Common myeloid progenitor, CD34-positive (primary cell): ENCODE results near the gene NFKBIL1.

Source experiments
- CTCF ChIA-PET: fragments of 350-600 bp; sonication (Branson Sonifier 250); formaldehyde crosslinking; loops from one replicate; lab custom pipeline; 2021; ENCODE audit warnings: antibody characterized with exemption; lab: Charles Lee
- POLR2A ChIA-PET: fragments of 350-600 bp; sonication (Branson Sonifier 250); formaldehyde crosslinking; loops from one replicate; lab custom pipeline; 2021; ENCODE audit warnings: antibody characterized with exemption; lab: Charles Lee
- DNase-seq, 3 donors: peaks; one replicate each; pipeline versions ENCODE4 v3.0.0 to v3.0.0-alpha.2; 2013
- H3K27ac ChIP-seq, 2 experiments: 1 replicate in 1 of 2; 2 replicates in 1 of 2; pipeline ENCODE4 v1.7.0; 2013; ENCODE audit warnings: inconsistent platforms in 2 of 2, low read length in 2 of 2, mild to moderate bottlenecking in 2 of 2, low read depth in 1 of 2, moderate library complexity in 1 of 2; ENCODE audit not compliant: severe bottlenecking in 2 of 2, insufficient read depth in 1 of 2, poor library complexity in 1 of 2
- H3K27me3 ChIP-seq, 5 experiments: replicated peaks in 2 of 5; 1 replicate in 3 of 5; 2 replicates in 2 of 5; pipeline versions ENCODE4 v1.6.1 to v1.7.0; 2013; ENCODE audit warnings: low read length in 4 of 5, mild to moderate bottlenecking in 2 of 5, moderate library complexity in 2 of 5, inconsistent platforms in 1 of 5; ENCODE audit not compliant: insufficient read depth in 5 of 5, control insufficient read depth in 4 of 5
- H3K36me3 ChIP-seq, 4 experiments: 1 replicate in 2 of 4; 2 replicates in 2 of 4; pipeline versions ENCODE4 v1.6.1 to v1.7.0; 2013; ENCODE audit warnings: low read length in 3 of 4, control low read depth in 1 of 4, mild to moderate bottlenecking in 1 of 4; ENCODE audit not compliant: control insufficient read depth in 4 of 4, insufficient read depth in 4 of 4
- H3K4me1 ChIP-seq, 4 experiments: 1 replicate in 3 of 4; 2 replicates in 1 of 4; pipeline versions ENCODE4 v1.6.1 to v1.7.1; 2013; ENCODE audit warnings: low read length in 3 of 4, mild to moderate bottlenecking in 3 of 4, control low read depth in 1 of 4, inconsistent platforms in 1 of 4, moderate library complexity in 1 of 4; ENCODE audit not compliant: control insufficient read depth in 4 of 4, insufficient read depth in 4 of 4; ENCODE audit errors: control extremely low read depth in 1 of 4
- H3K4me3 ChIP-seq, 7 experiments: 1 replicate in 4 of 7; 2 replicates in 3 of 7; pipeline versions ENCODE4 v1.5.1 to v1.7.0; 2013; ENCODE audit warnings: mild to moderate bottlenecking in 7 of 7, low read length in 6 of 7, moderate library complexity in 6 of 7, inconsistent platforms in 2 of 7, low read depth in 2 of 7, control low read depth in 1 of 7; ENCODE audit not compliant: insufficient read depth in 4 of 7, control insufficient read depth in 1 of 7; ENCODE audit errors: extremely low read depth in 1 of 7
- H3K9me3 ChIP-seq, 5 experiments: 1 replicate in 4 of 5; 2 replicates in 1 of 5; pipeline versions ENCODE4 v1.6.1 to v1.7.1; 2013; ENCODE audit warnings: low read length in 4 of 5, mild to moderate bottlenecking in 2 of 5, inconsistent platforms in 1 of 5, low read depth in 1 of 5, moderate library complexity in 1 of 5; ENCODE audit not compliant: control insufficient read depth in 4 of 5, insufficient read depth in 2 of 5; ENCODE audit errors: control extremely low read depth in 1 of 5
- WGBS: methylation state at CpG from one replicate; pipeline ENCODE4 v1.1.5; 2013; ENCODE audit not compliant: insufficient coverage; 5-methylcytosine and 5-hydroxymethylcytosine counted together

NFKBIL1 gene

DNA sequence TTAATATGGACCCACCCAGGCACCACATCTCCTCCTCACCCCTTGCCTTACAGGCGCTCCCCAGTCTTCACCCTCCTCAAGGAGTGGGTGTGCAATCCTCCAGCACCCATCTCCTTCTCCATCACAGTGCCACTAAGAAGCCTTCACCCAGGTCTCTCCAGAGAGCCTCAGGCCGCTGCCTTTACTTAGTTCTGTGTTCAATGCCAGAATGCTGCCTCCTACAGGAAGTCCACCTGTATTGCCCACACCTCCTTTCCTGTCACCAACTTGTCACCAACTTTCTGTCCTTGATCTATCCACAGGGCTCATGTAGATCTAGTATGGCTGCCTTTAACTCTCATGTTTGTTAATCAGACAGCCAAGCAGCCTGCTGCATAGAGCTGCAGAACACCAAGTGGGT is 38.1 kb downstream of the NFKBIL1 start:
- Histone ChIP-seq H3K27me3 (no peaks in the 10 kb centered on the region), H3K4me1 (peaks cover 21 to 93% (median 81%) of the 10 kb centered on the region in 4 experiments), H3K36me3 (peaks cover 0 to 16% (median 0%) of the 10 kb centered on the region in 4 experiments), H3K9me3 (no peaks in the 10 kb centered on the region), H3K4me3 (peak overlapping the region in 3 of 7 experiments; percentile 35 to 76 (median 51)), H3K27ac (peak overlapping the region in 1 of 2 experiments; percentile 76)
- ChIA-PET CTCF (interaction anchor here (1.2 to 19.6 kb wide), 6 partner anchors 10 to 36 kb away, joined by 4 to 605 read pairs (median 108); partner anchors contain the start of genes AIF1, ATP6V1G2, DDX39B and LTA), POLR2A (interaction anchor here (2.3 kb wide), 1 partner anchor 26 kb away, joined by 13 read pairs; no protein-coding TSS in a partner anchor)
- WGBS: 100% methylated on average over 2 of the region's 2 CpGs
- peak in 2 of 3 donors; percentile 31 to 48 for DNase-seq

DNA sequence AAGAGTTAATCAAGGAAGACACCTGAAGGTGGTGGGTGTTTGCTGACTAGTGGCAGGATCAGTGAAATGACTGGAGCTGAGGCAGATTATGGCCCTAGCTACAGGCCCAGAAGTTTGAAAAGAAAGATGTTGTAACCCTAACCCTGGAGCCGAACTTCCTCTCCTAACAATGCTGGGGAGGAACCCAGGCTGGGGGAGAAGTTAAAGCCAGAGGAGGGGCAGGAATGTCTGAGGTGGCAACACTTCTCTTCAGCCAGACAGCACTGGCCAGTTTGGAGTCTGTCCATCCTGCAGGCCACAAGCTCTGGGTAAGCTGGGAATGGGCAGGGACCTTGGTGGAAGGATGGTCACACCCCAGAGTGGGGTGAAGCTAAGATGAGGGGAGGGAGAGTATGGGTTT is 38.6 kb downstream of the NFKBIL1 start, which contains the start of gene LST1:
Gene LST1 (plus strand): TSS at position 270 of the 400 bp plus-strand sequence. CDS start 1,023 bp downstream, outside the sequence.
- POLR2A ChIA-PET: interaction anchor here (0.6 to 2.3 kb wide), 5 partner anchors 10 to 38 kb away, joined by 4 to 13 read pairs (median 5); partner anchors contain the start of gene NFKBIL1
- H3K4me1 ChIP-seq: peaks cover 21 to 88% (median 78%) of the 10 kb centered on the region in 4 experiments
- H3K9me3 ChIP-seq: no peaks in the 10 kb centered on the region
- CTCF ChIA-PET: interaction anchor here (1.2 to 19.6 kb wide), 5 partner anchors 10 to 36 kb away, joined by 4 to 605 read pairs (median 76); partner anchors contain the start of genes AIF1, ATP6V1G2, DDX39B and NCR3
- H3K36me3 ChIP-seq: peaks cover 0 to 16% (median 0%) of the 10 kb centered on the region in 4 experiments
- peak in 2 of 3 donors; percentile 65 to 72 for DNase-seq
- no peaks in the 10 kb centered on the region for H3K27me3 ChIP-seq
- WGBS: 0% methylated on average over 1 of the region's 1 CpG
- H3K4me3 ChIP-seq: peak within 1 kb of the TSS in 6 of 7 experiments; percentile 8 to 76 (median 58)
- peak within 1 kb of the TSS; percentile 54 to 76 for H3K27ac ChIP-seq

DNA sequence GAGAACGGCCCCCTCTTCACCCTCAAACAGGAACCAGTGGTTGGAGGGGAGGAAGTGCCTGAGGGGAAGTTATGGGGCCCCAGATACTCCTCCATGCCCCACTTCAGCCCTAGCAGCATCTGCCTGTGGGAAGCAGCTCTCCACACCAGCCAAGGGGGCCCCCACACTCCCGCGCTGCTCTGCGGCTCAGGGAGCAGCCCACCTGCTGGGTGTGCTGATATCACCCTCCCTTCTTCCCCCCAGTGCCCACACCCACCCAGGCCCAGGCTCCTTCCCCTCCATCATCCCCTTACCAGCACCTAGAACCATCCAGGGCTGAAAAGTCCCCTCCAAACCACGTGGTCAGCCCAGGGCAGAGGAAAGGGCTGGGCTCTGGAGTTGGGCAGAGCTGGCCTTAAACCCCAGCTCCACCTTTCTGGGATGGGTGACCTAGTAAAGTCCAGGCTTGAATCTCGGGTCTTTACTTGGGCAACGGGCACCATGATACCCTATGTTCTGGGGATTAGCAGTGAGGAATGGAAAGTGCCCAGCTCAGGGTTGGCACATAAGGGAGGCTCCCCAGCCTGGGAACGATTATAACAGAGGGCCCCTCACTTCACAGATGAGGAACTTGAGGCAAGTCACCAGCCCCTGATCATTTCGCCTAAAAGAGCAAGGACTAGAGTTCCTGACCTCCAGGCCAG is 39.3 kb downstream of the NFKBIL1 start:
- 8% methylated on average over 5 of the region's 9 CpGs for WGBS
- POLR2A ChIA-PET: interaction anchor here (0.6 to 2.3 kb wide), 5 partner anchors 10 to 39 kb away, joined by 4 to 13 read pairs (median 5); partner anchors contain the start of gene NFKBIL1
- CTCF ChIA-PET: interaction anchor here (0.6 to 19.6 kb wide), 7 partner anchors 11 to 1275 kb away, joined by 3 to 605 read pairs (median 5); partner anchors contain the start of genes AIF1, ATP6V1G2, DDX39B and NCR3
- no peaks in the 10 kb centered on the region for H3K27me3 ChIP-seq
- H3K9me3 ChIP-seq: no peaks in the 10 kb centered on the region
- peaks cover 21 to 81% (median 71%) of the 10 kb centered on the region in 4 experiments for H3K4me1 ChIP-seq
- DNase-seq: peak; percentile 88 to 99 (median 98)
- peak overlapping the region; percentile 54 to 76 for H3K27ac ChIP-seq
- peak overlapping the region in 6 of 7 experiments; percentile 7 to 76 (median 58) for H3K4me3 ChIP-seq
- H3K36me3 ChIP-seq: peaks cover 0 to 16% (median 0%) of the 10 kb centered on the region in 4 experiments

DNA sequence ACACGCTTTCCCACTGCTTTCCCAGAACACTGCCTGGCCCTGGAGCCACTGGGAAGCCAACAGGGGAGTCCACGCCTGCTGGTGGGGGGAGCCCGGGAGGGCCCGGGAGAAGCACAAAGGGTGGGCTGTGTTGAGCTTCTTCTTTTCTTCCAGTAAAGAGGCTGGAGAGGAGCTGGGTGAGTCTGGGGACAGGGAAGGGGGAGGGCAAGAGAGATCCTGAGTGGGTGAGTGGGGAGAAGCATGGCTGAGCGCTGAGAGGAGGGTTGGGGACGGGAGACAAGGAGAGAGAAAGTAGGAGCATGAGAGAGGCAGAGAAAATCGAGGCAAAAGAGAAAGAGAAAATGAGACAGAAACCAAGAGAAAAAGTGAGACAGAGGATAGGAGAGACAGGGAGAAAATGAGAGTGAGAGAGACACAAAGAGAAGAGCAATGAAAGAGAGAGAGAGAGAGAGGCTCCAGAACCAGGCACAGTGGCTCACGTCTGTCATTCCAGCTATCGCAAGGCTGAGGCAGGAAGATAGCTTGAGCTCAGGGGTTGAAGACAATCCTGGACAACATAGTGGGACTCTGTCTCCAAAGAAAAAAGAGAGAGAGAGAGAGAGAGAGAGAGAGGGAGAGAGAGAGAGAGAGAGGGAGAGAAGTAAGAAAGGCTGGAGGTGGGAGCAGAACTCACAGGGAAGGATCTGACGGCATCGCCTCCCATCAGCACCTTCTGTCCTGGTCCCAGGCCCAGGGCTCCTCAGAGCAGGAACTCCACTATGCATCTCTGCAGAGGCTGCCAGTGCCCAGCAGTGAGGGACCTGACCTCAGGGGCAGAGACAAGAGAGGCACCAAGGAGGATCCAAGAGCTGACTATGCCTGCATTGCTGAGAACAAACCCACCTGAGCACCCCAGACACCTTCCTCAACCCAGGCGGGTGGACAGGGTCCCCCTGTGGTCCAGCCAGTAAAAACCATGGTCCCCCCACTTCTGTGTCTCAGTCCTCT is 40.7 kb downstream of the NFKBIL1 start:
- ChIA-PET CTCF (interaction anchor here (1.0 to 19.6 kb wide), 5 partner anchors 10 to 38 kb away, joined by 3 to 605 read pairs (median 76); partner anchors contain the start of genes ATP6V1G2, DDX39B, NCR3 and NFKBIL1), POLR2A (interaction anchor here (0.6 to 2.2 kb wide), 2 partner anchors 40 to 971 kb away, joined by 5 read pairs; partner anchors contain the start of genes NFKBIL1 and PPP1R10)
- peak overlapping the region; percentile 54 to 76 for H3K27ac ChIP-seq
- no peaks in the 10 kb centered on the region for H3K27me3 ChIP-seq
- peaks cover 15 to 78% (median 66%) of the 10 kb centered on the region in 4 experiments for H3K4me1 ChIP-seq
- H3K9me3 ChIP-seq: no peaks in the 10 kb centered on the region
- no peak for DNase-seq
- 29% methylated on average over 9 of the region's 12 CpGs for WGBS
- H3K4me3 ChIP-seq: peak overlapping the region in 6 of 7 experiments; percentile 36 to 76 (median 58)
- peaks cover 0 to 16% (median 0%) of the 10 kb centered on the region in 4 experiments for H3K36me3 ChIP-seq

DNA sequence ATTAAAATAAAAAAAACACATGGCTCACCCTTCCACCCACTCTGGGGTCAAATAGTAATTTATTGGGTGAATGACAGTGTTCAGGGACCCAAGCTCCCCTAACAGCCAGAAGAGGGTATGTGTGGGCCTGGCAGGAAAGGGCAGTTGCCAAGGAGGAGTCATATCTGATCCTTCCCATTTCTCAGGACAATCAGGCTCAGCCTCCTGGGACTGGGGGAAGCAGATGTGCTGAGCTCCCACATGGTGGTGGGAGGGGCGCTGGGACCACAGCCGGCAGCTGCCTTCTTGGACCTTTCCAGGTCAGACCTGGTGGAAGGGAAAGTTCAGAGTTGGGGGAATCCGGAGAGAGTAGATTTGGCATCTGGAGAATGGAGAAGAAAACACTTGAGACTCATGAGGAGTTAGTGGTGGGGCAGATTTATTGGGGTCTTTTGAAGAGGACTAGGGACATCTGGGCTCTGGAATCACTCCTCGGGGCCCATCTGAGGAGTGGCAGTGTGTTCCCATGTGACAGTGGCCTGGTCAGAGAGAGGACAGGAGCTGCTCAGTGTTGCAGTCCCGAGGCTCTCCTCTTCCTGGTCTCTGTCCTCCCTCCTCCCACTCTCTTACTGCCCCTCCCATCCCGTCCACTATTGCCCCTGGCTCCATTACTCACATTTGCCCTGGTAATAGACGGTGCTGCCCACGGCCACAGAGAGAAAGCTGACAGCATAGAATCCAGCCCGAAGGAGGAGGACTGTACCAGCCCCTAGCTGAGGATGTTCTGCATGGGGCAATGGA is 41.7 kb downstream of the NFKBIL1 start:
- 70% methylated on average over 9 of the region's 9 CpGs for WGBS
- Histone ChIP-seq H3K27me3 (no peaks in the 10 kb centered on the region), H3K4me3 (peak overlapping the region in 3 of 7 experiments; percentile 41 to 76 (median 76)), H3K4me1 (peaks cover 15 to 74% (median 65%) of the 10 kb centered on the region in 4 experiments), H3K27ac (peak overlapping the region in 1 of 2 experiments; percentile 54), H3K36me3 (peaks cover 0 to 16% (median 0%) of the 10 kb centered on the region in 4 experiments), H3K9me3 (no peaks in the 10 kb centered on the region)
- no peak for DNase-seq
- ChIA-PET POLR2A (no interaction called here), CTCF (interaction anchor here (1.0 to 19.6 kb wide), 5 partner anchors 9 to 39 kb away, joined by 3 to 605 read pairs (median 76); partner anchors contain the start of genes AIF1, ATP6V1G2, DDX39B and NCR3)
